SU-DHL-6 (cell line): ENCODE measurements around the gene TNP2.
A peak's percentile ranks its signal among the peaks of the same experiment; 100 is the strongest.

Experiments
- H2AFZ ChIP-seq: fragments of 200-600 bp; sonication (generic); 2 replicates; pipeline ENCODE4 v1.6.1; 2014; ENCODE audit warnings: low read depth, mild to moderate bottlenecking, moderate library complexity, mixed read lengths, antibody characterized with exemption, low read length; ENCODE audit not compliant: severe bottlenecking
- H3F3A ChIP-seq: fragments of 200-600 bp; shearing (Covaris generic); 2 replicates; pipeline ENCODE4 v1.6.0; 2016; ENCODE audit warnings: antibody characterized with exemption, mild to moderate bottlenecking; ENCODE audit not compliant: insufficient read depth
- H3K27ac ChIP-seq: fragments of 200-600 bp; sonication (generic); 2 replicates; pipeline ENCODE4 v1.5.1; 2016; ENCODE audit warnings: low read depth, mild to moderate bottlenecking, low read length, moderate library complexity, mixed read lengths
- H3K27me3 ChIP-seq: fragments of 200-600 bp; sonication (generic), shearing (Covaris generic); 2 replicates; pipeline ENCODE4 v1.6.0; 2014; ENCODE audit warnings: mild to moderate bottlenecking, low read length
- H3K36me3 ChIP-seq: fragments of 200-600 bp; sonication (generic); 2 replicates; pipeline ENCODE4 v1.6.1; 2014; ENCODE audit warnings: mild to moderate bottlenecking, low read length, mixed read lengths
- H3K4me2 ChIP-seq: fragments of 300-600, 200-600 bp; shearing (Covaris generic), sonication (generic); 2 replicates; pipeline ENCODE4 v1.6.0; 2014; ENCODE audit warnings: low read length, low read depth, mild to moderate bottlenecking; ENCODE audit not compliant: poor library complexity, severe bottlenecking
- H3K4me3 ChIP-seq: fragments of 200-600 bp; sonication (generic); 2 replicates; pipeline ENCODE4 v1.5.1; 2014; ENCODE audit warnings: antibody characterized with exemption, low read length, mild to moderate bottlenecking, mixed read lengths; ENCODE audit not compliant: insufficient read depth, poor library complexity, severe bottlenecking
- H3K79me2 ChIP-seq: fragments of 200-600 bp; sonication (generic); 2 replicates; pipeline ENCODE4 v1.6.1; 2014; ENCODE audit warnings: mild to moderate bottlenecking, low read length, moderate library complexity; ENCODE audit not compliant: insufficient read depth
- H3K9ac ChIP-seq: fragments of 200-600 bp; sonication (generic); 2 replicates; pipeline ENCODE4 v1.7.0; 2014; ENCODE audit warnings: mild to moderate bottlenecking, low read length
- H3K9me2 ChIP-seq: fragments of 200-600 bp; sonication (generic); replicated peaks from 2 replicates; pipeline ENCODE4 v1.6.1; 2014; ENCODE audit warnings: low read length; ENCODE audit not compliant: insufficient read depth
- H3K9me3 ChIP-seq: fragments of 200-600 bp; sonication (generic); 2 replicates; pipeline ENCODE4 v1.6.1; 2014; ENCODE audit warnings: low read length, mixed read lengths; ENCODE audit not compliant: insufficient read depth
- H4K20me1 ChIP-seq: fragments of 200-600 bp; sonication (generic); 2 replicates; pipeline ENCODE4 v1.6.1; 2014; ENCODE audit warnings: low read depth, mild to moderate bottlenecking, antibody characterized with exemption, low read length, moderate library complexity, mixed read lengths
- EZH2phosphoT487 ChIP-seq: fragments of 200-600 bp; sonication (generic), shearing (Covaris generic); conservative IDR thresholded peaks from 2 replicates; pipeline ENCODE4 v1.6.1; 2018; ENCODE audit warnings: mild to moderate bottlenecking, antibody characterized with exemption, low read length, moderate library complexity, mixed read lengths
- TF ChIP-seq, protein P1 (sequence below): fragments of 200-600 bp; sonication (generic); IDR thresholded peaks from one replicate; pipeline ENCODE4 v1.5.1; 2017; ENCODE audit warnings: antibody characterized with exemption, mild to moderate bottlenecking, low read length, moderate library complexity; ENCODE audit not compliant: insufficient read depth, poor library complexity, severe bottlenecking

Gene TNP2

DNA sequence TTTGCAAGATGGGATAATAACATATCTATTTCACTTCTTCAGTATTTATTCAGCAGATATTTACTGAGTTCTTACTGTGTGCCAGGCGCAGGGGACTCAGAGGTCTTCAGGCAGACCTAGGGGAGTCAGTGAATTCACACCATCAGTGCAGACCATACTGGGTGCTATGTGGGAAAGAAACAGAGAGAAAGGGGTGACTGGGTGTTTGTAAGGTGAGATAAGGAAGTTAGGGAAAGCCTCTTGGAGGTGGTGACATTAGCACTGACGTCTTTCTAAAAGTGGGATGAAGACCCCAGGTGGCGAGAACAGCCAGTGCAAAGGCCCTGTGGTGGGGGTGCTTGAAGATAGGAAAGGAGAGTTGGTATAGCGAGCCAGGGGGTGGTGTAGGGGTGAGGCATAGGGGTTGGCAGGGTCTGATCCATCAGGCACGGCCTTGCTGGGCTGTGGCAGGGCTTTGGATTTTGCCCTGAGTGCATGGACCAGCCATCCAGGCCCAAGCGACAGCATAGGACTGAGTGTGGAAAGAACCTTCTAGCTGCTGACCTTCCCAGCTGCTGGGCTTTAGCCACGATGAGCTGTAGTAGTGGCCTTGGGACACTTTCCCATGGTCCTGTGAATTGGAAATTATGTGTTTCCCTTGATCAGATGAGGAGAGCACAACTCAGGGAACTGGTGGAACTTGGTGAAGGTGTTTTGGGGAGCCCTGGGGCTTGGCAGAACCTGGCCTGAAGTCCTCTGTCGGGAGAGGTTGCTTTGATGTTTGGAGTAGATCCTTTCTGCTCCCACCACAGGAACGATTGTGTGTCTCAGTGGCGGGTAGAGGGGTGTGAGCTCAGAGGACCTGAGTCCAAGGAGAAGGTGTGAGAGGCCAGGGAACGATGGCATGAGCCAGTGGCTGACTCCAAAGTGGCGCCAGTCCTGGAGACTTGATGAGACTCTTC, 9.2 kb downstream of the TNP2 start:
- Histone ChIP-seq H3K79me2 (no peaks in the 10 kb centered on the region), H3K4me3 (no peak overlapping the region), H3K27me3 (no peaks in the 10 kb centered on the region), H3K4me2 (no peak overlapping the region), H3K36me3 (no peaks in the 10 kb centered on the region), H3K9me3 (no peaks in the 10 kb centered on the region), H4K20me1 (no peaks in the 10 kb centered on the region), H3F3A (no peaks in the 10 kb centered on the region), H3K9me2 (no peaks in the 10 kb centered on the region), H3K27ac (no peak overlapping the region), H3K9ac (no peak overlapping the region), H2AFZ (no peak overlapping the region)
- TF ChIP-seq, protein P1, sequence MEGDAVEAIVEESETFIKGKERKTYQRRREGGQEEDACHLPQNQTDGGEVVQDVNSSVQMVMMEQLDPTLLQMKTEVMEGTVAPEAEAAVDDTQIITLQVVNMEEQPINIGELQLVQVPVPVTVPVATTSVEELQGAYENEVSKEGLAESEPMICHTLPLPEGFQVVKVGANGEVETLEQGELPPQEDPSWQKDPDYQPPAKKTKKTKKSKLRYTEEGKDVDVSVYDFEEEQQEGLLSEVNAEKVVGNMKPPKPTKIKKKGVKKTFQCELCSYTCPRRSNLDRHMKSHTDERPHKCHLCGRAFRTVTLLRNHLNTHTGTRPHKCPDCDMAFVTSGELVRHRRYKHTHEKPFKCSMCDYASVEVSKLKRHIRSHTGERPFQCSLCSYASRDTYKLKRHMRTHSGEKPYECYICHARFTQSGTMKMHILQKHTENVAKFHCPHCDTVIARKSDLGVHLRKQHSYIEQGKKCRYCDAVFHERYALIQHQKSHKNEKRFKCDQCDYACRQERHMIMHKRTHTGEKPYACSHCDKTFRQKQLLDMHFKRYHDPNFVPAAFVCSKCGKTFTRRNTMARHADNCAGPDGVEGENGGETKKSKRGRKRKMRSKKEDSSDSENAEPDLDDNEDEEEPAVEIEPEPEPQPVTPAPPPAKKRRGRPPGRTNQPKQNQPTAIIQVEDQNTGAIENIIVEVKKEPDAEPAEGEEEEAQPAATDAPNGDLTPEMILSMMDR, result no peak
- no peak for TF ChIP-seq EZH2phosphoT487

DNA sequence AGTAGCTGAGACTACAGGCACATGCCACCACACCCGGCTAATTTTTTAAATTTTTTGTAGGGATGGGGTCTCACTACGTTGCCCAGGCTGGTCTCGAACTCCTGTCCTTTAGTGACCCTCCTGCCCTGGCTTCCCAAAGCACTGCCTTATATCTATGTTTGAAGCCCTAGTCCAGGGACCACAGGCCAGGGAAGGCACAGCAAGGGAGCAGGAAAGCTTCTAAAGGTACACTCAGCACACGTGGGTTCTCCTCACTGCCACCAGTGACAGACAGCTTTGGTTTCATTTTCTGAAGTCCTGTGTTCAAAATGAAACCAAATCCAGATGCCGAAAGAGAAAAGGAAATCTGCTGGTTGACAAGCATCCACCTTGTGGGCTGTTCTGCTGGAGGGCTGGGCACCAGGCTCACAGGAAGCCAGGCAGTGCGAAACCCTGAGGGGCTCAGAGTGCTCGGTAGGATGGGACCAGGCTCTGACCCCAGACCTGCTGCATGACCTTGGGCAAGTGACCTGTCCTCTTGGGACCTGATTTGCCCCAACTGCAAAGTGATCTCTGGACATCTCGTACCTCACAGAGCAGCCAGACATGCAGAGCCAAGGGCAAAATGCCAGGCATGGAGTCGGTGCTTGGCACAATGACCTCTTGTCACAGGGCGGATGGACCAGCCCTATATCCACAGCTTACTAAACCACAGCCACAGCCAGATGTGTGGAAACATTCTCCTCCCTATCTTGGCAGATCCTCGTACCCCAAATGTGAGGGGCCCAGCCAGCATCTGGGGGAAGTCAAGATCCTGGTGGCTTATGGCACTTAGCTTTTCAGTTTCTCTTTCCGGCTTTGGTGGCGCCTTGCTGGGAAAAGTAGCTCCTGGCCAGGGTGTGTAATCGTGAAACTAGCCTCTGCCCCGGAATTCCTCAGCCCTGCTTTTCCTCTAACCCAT, 10.3 kb downstream of the TNP2 start:
- Histone ChIP-seq H3F3A (peaks cover 8% of the 10 kb centered on the region), H3K79me2 (no peaks in the 10 kb centered on the region), H4K20me1 (no peaks in the 10 kb centered on the region), H3K9ac (no peak overlapping the region), H3K4me2 (no peak overlapping the region), H3K9me3 (no peaks in the 10 kb centered on the region), H3K27me3 (no peaks in the 10 kb centered on the region), H3K4me3 (no peak overlapping the region), H3K9me2 (no peaks in the 10 kb centered on the region), H3K36me3 (no peaks in the 10 kb centered on the region), H2AFZ (no peak overlapping the region), H3K27ac (no peak overlapping the region)
- TF ChIP-seq, protein P1, result no peak
- no peak for TF ChIP-seq EZH2phosphoT487

DNA sequence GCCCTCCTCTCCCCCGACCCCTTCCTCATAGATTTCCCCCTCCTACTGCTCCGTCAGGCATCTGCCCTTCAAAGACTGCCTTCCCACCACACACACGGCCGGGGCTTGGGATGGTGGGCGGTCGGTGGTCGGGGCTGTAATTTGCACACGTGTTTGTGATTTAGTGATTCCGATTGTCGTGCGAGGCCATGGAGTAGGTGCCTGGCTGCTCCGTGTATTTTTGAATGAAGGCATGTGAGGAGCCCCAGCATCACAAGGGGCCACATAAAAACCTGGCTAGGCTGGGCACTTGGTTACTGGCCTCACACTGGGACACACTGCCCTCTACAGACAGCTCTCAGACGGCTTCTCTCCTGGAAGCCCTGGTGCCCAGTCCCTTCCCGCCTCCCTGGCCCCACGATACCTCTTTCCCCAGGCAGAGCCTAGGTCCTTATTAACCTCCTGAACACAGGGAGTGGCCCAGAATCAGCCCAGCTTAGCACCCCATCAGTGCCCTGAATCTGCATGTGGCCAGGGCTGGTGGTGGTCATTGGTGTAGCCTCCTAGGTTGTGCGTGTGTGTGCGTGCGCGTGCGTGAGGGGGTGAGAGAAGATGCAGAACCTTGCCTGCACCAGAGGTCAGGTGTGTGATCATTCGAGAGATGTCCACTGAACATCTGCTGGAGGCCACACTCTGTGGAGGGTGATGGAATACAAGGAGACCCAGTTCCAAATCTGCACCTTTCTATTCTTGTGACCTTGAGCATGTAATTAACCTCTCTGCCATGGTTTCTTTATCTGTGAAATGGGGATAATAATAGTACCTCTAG, 11.8 kb downstream of the TNP2 start:
- Histone ChIP-seq H2AFZ (no peak overlapping the region), H3K27ac (no peak overlapping the region), H3F3A (peaks cover 13% of the 10 kb centered on the region), H4K20me1 (no peaks in the 10 kb centered on the region), H3K36me3 (no peaks in the 10 kb centered on the region), H3K4me2 (peak overlapping the region; percentile 80), H3K9me3 (no peaks in the 10 kb centered on the region), H3K9me2 (no peaks in the 10 kb centered on the region), H3K79me2 (no peaks in the 10 kb centered on the region), H3K9ac (0 out of 2 replicates have a peak overlapping the region, but pooled peaks have one; percentile 65), H3K27me3 (no peaks in the 10 kb centered on the region), H3K4me3 (no peak overlapping the region)
- TF ChIP-seq, protein P1, result peak; percentile 51
- no peak for TF ChIP-seq EZH2phosphoT487
